PFSK-1 (cell line): ENCODE measurements around the gene ATP8A1.

Source experiments
- POLR2AphosphoS5 ChIP-seq: IDR thresholded peaks from 2 replicates; pipeline ENCODE4 v1.6.1; 2012; ENCODE audit warnings: low read depth, mild to moderate bottlenecking, control low read depth, low read length, moderate library complexity
- SIN3A ChIP-seq: IDR thresholded peaks from 2 replicates; pipeline ENCODE4 v1.6.1; 2012; ENCODE audit warnings: mild to moderate bottlenecking, low read length, moderate library complexity, borderline replicate concordance; ENCODE audit not compliant: insufficient read depth
- TAF1 ChIP-seq: IDR thresholded peaks from 2 replicates; pipeline ENCODE4 v1.6.1; 2012; ENCODE audit warnings: low read length, control low read depth, borderline replicate concordance; ENCODE audit not compliant: insufficient read depth

DNA sequence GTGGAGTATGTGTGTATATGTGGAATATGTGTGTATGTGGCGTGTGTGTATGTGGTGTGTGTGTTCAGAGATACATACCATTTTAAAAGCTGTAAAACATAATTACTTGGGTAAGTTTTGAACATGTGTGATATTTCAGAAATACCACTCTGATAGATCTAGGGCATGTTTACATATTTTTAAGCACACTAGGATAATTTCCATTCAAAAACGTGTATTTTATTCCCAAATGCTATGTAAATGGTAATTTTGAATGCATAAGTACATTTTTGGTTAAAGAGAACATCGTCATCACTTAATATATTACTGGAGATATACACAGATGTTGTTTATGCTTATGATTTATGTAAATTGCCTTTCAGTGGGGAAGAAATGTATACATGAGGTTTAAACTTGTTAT lies 294.3 kb downstream of the ATP8A1 start:
- TF ChIP-seq SIN3A, result no peak
- no peak for TF ChIP-seq POLR2AphosphoS5
- TF ChIP-seq TAF1, result no peak
